Keratinocyte (primary cell): ENCODE measurements around the gene DDX31. TPM values are rescaled to one million over a fixed set of nuclear protein-coding genes. Genes with fewer than 3 reads are reported as not detected.

Experiments used
- DNase-seq: peaks from one replicate; pipeline ENCODE4 v3.0.0-alpha.2; 2011; ENCODE audit warnings: low read depth, missing footprints, low spot score
- FAIRE-seq: peaks from 2 replicates; lab custom pipeline; 2011; peaks lifted over from hg19 to GRCh38; lab: Jason Lieb, UNC
- H2AFZ ChIP-seq: 2 replicates; pipeline ENCODE4 v1.6.0; 2012; ENCODE audit warnings: low read length, control low read depth, inconsistent platforms; ENCODE audit not compliant: control insufficient read depth
- H3K27ac ChIP-seq: 2 replicates; pipeline ENCODE4 v1.5.1; 2011; ENCODE audit warnings: low read length; ENCODE audit not compliant: control insufficient read depth, insufficient read depth
- H3K27me3 ChIP-seq: 3 replicates; pipeline ENCODE4 v1.6.0; 2011; ENCODE audit warnings: low read length; ENCODE audit not compliant: control insufficient read depth, insufficient read depth; ENCODE audit errors: extremely low read depth
- H3K36me3 ChIP-seq, 2 experiments: 2 replicates in 1 of 2; 3 replicates in 1 of 2; pipeline ENCODE4 v1.5.1; 2011; ENCODE audit warnings: low read length in 2 of 2, mild to moderate bottlenecking in 1 of 2; ENCODE audit not compliant: control insufficient read depth in 2 of 2, insufficient read depth in 2 of 2; ENCODE audit errors: extremely low read depth in 1 of 2
- H3K4me1 ChIP-seq: 3 replicates; pipeline ENCODE4 v1.5.1; 2011; ENCODE audit warnings: low read length; ENCODE audit not compliant: control insufficient read depth, insufficient read depth; ENCODE audit errors: extremely low read depth
- H3K4me2 ChIP-seq: 3 replicates; pipeline ENCODE4 v1.6.0; 2011; ENCODE audit warnings: low read depth, low read length; ENCODE audit not compliant: control insufficient read depth, insufficient read depth; ENCODE audit errors: extremely low read depth
- H3K4me3 ChIP-seq, 3 experiments: fragments of 200-600 bp in 1 of 3; sonication (generic) in 1 of 3; 2 replicates in 2 of 3; 3 replicates in 1 of 3; pipeline ENCODE4 v1.5.1; 2011 to 2016; ENCODE audit warnings: low read length in 3 of 3, mild to moderate bottlenecking in 3 of 3, control low read depth in 2 of 3, inconsistent platforms in 1 of 3, low read depth in 1 of 3, mixed read lengths in 1 of 3, mixed run types in 1 of 3, moderate library complexity in 1 of 3; ENCODE audit not compliant: control insufficient read depth in 2 of 3, insufficient read depth in 2 of 3; ENCODE audit errors: extremely low read depth in 1 of 3
- H3K79me2 ChIP-seq: 2 replicates; pipeline ENCODE4 v1.6.0; 2012; ENCODE audit warnings: low read length; ENCODE audit not compliant: control insufficient read depth, insufficient read depth
- H3K9ac ChIP-seq: 3 replicates; pipeline ENCODE4 v1.6.0; 2011; ENCODE audit warnings: low read length; ENCODE audit not compliant: control insufficient read depth, insufficient read depth; ENCODE audit errors: extremely low read depth
- H3K9me1 ChIP-seq: 3 replicates; pipeline ENCODE4 v1.6.0; 2011; ENCODE audit warnings: low read length; ENCODE audit not compliant: control insufficient read depth, insufficient read depth; ENCODE audit errors: extremely low read depth
- H3K9me3 ChIP-seq: 2 replicates; pipeline ENCODE4 v1.5.1; 2012; ENCODE audit warnings: low read depth, low read length; ENCODE audit not compliant: control insufficient read depth
- H4K20me1 ChIP-seq: 3 replicates; pipeline ENCODE4 v1.6.0; 2011; ENCODE audit warnings: low read length; ENCODE audit not compliant: control insufficient read depth, insufficient read depth; ENCODE audit errors: extremely low read depth
- EZH2 ChIP-seq: IDR thresholded peaks from one replicate; pipeline ENCODE4 v1.6.1; 2012; ENCODE audit warnings: inconsistent platforms, mild to moderate bottlenecking, low read length, moderate library complexity
- dilution Hi-C: fragments of 300-500 bp; cut with MboI; formaldehyde crosslinking; loops from one replicate; pipeline ENCODE4 v1.7.0; 2020; ENCODE audit warnings: low sequenced_read_pairs; ENCODE audit not compliant: extremely low pct_ligation_motif_present
- polyA plus RNA-seq, 5 experiments: library from polyadenylated mRNA; depleted of rRNA in 3 of 5; stranded (reverse) in 3 of 5; stranded (forward) in 1 of 5; unstranded in 1 of 5; fragments of >200 nt; gene quantifications; 1 replicate in 1 of 5; 2 replicates in 3 of 5; 3 replicates in 1 of 5; pipeline versions ENCODE4 v1.2.1 to v1.2.3, GENCODE V29; 2011 to 2012; ENCODE audit warnings: missing spikeins in 2 of 5, low read depth in 1 of 5, low replicate concordance in 1 of 5
- TF ChIP-seq, protein P1 (sequence below), 3 experiments: IDR thresholded peaks in 1 of 3; conservative IDR thresholded peaks in 1 of 3; optimal IDR thresholded peaks in 1 of 3; 2 replicates in 2 of 3; 3 replicates in 1 of 3; pipeline versions ENCODE3 to v1.5.1; 2011; ENCODE audit warnings: low read length in 3 of 3, mild to moderate bottlenecking in 3 of 3, moderate library complexity in 2 of 3, control low read depth in 1 of 3, inconsistent platforms in 1 of 3; ENCODE audit not compliant: insufficient read depth in 2 of 3; ENCODE audit errors: extremely low read depth in 1 of 3

Gene DDX31
- polyA plus RNA-seq, 1 donor (not counting 4 experiments of a cell fraction or from before 2014, with no cell fraction given): 21.0 TPM

DNA sequence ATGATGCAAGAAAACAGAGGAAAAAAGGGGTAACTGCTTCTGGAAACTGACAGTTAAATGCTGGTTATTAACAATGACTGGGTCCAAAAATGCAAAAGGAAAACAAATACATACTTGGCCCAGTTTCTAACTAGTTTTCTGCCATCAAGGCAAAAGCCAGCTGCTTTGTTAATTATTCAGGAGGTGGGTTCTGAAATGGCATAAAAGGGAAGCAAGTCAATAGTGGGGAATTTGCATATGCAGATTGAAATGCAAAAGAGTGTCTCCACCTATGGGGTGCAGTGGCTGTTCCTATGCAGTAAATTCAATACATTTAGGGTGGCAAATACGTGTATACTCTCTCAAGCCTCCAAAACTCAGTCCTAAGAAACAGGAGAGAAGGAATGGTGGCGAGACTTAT, 54.0 kb downstream of the DDX31 start:
- no peak overlapping the region for H2AFZ ChIP-seq
- TF ChIP-seq EZH2: no peak
- TF ChIP-seq, protein P1, sequence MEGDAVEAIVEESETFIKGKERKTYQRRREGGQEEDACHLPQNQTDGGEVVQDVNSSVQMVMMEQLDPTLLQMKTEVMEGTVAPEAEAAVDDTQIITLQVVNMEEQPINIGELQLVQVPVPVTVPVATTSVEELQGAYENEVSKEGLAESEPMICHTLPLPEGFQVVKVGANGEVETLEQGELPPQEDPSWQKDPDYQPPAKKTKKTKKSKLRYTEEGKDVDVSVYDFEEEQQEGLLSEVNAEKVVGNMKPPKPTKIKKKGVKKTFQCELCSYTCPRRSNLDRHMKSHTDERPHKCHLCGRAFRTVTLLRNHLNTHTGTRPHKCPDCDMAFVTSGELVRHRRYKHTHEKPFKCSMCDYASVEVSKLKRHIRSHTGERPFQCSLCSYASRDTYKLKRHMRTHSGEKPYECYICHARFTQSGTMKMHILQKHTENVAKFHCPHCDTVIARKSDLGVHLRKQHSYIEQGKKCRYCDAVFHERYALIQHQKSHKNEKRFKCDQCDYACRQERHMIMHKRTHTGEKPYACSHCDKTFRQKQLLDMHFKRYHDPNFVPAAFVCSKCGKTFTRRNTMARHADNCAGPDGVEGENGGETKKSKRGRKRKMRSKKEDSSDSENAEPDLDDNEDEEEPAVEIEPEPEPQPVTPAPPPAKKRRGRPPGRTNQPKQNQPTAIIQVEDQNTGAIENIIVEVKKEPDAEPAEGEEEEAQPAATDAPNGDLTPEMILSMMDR (optimal IDR thresholded peaks at IDR 0.05 in 1 of 3, IDR thresholded peaks at IDR 0.05 in 1 of 3, conservative IDR thresholded peaks at IDR 0.05 in 1 of 3; ENCODE audit: extremely low read depth in 1 of 3, insufficient read depth in 2 of 3, low read length in 3 of 3): no peak
- H3K4me3 ChIP-seq: no peak overlapping the region
- no peaks in the 10 kb centered on the region for H4K20me1 ChIP-seq
- no peaks in the 10 kb centered on the region for H3K4me1 ChIP-seq
- no peaks in the 10 kb centered on the region for H3K27me3 ChIP-seq
- no peak for FAIRE-seq
- dilution Hi-C loops: no loop called here
- DNase-seq: no peak
- no peaks in the 10 kb centered on the region for H3K9me3 ChIP-seq
- H3K4me2 ChIP-seq: no peak overlapping the region
- H3K36me3 ChIP-seq: peaks cover 39 to 42% of the 10 kb centered on the region in 2 experiments
- H3K9me1 ChIP-seq: no peaks in the 10 kb centered on the region
- no peaks in the 10 kb centered on the region for H3K79me2 ChIP-seq
- H3K9ac ChIP-seq: no peak overlapping the region
- no peak overlapping the region for H3K27ac ChIP-seq

DNA sequence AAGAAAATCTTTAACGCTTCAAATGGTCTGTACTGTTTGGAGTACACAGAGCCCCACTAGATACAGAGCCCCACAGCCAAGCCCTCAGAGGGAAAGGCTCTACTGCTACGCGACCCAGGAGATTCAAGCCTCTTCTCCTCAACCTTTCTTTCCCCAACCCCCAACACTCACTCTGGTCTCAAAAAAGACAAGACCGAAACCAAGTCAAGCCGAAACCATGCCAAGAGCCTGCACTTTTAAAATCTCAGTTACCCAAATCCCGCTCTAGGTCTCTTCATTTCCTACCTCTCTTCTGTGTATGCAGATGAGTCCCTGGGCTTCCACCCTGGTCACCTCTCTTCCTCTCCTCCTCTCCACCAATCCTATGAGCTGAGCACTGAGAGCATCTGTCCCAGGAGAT, 55.5 kb downstream of the DDX31 start:
- H4K20me1 ChIP-seq: no peaks in the 10 kb centered on the region
- H3K4me2 ChIP-seq: no peak overlapping the region
- peaks cover 45 to 48% of the 10 kb centered on the region in 2 experiments for H3K36me3 ChIP-seq
- H3K4me1 ChIP-seq: no peaks in the 10 kb centered on the region
- H3K27ac ChIP-seq: no peak overlapping the region
- H3K9ac ChIP-seq: no peak overlapping the region
- dilution Hi-C loops: no loop called here
- no peak for FAIRE-seq
- no peak overlapping the region for H2AFZ ChIP-seq
- TF ChIP-seq EZH2: no peak
- no peak for DNase-seq
- no peaks in the 10 kb centered on the region for H3K9me1 ChIP-seq
- no peaks in the 10 kb centered on the region for H3K27me3 ChIP-seq
- H3K79me2 ChIP-seq: no peaks in the 10 kb centered on the region
- H3K9me3 ChIP-seq: no peaks in the 10 kb centered on the region
- H3K4me3 ChIP-seq: no peak overlapping the region

DNA sequence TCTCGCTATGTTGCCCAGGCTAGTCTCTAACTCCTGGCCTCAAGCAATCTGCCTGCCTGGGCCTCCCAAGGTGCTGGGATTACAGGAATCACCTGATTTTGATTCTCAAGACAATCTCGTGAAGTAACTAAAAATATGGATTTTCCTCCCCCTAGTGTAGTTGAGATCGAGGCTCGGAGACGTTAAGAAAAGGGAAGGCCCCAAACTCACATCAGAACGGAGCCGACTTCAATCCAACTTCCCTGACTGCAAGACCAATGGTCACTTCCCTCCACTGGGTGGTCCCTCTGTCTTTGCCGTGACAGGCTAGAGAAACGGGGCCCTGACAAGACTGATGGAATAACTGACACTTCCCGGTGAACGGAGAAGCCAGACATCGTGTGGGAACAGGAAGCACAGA, 59.1 kb downstream of the DDX31 start:
- H2AFZ ChIP-seq: no peak overlapping the region
- FAIRE-seq (no peak), DNase-seq (no peak)
- no peaks in the 10 kb centered on the region for H3K9me3 ChIP-seq
- peaks cover 43 to 56% of the 10 kb centered on the region in 2 experiments for H3K36me3 ChIP-seq
- H3K27me3 ChIP-seq: no peaks in the 10 kb centered on the region
- H3K27ac ChIP-seq: no peak overlapping the region
- H3K4me3 ChIP-seq: no peak overlapping the region
- H3K9me1 ChIP-seq: no peaks in the 10 kb centered on the region
- H3K4me1 ChIP-seq: no peaks in the 10 kb centered on the region
- no peak for TF ChIP-seq EZH2
- TF ChIP-seq, protein P1 (optimal IDR thresholded peaks at IDR 0.05 in 1 of 3, IDR thresholded peaks at IDR 0.05 in 1 of 3, conservative IDR thresholded peaks at IDR 0.05 in 1 of 3; ENCODE audit: extremely low read depth in 1 of 3, insufficient read depth in 2 of 3, low read length in 3 of 3): no peak
- H3K9ac ChIP-seq: no peak overlapping the region
- dilution Hi-C loops: no loop called here
- H4K20me1 ChIP-seq: no peaks in the 10 kb centered on the region
- no peak overlapping the region for H3K4me2 ChIP-seq
- H3K79me2 ChIP-seq: no peaks in the 10 kb centered on the region
